NCI-H460 (cell line): Measurements from ENCODE around the gene SPATA22. TPM values are rescaled to one million over a fixed set of nuclear protein-coding genes. Genes with fewer than 3 reads are reported as not detected.
"Not testable (repeated sequence)": the region's sequence is repeated elsewhere in the genome, so short reads cannot be mapped to it uniquely, and the experiment has no call there.

ENCODE experiments used
- DNase-seq: peaks from one replicate; pipeline ENCODE4 v3.0.0-alpha.2; 2016; ENCODE audit warnings: low read depth; ENCODE audit errors: extremely low read depth
- polyA plus RNA-seq: library from polyadenylated mRNA; depleted of rRNA; stranded (reverse); fragments of >200 nt; gene quantifications from 2 replicates; pipeline ENCODE4 v1.2.3, GENCODE V29; 2014; cell fraction: nucleus; rRNA removed
- total RNA-seq: library from RNA; depleted of rRNA; stranded (reverse); fragments of >200 nt; shearing (Covaris generic); gene quantifications from 2 replicates; pipeline ENCODE4 v1.2.3, GENCODE V29; 2014; rRNA removed

The SPATA22 gene, protein sequence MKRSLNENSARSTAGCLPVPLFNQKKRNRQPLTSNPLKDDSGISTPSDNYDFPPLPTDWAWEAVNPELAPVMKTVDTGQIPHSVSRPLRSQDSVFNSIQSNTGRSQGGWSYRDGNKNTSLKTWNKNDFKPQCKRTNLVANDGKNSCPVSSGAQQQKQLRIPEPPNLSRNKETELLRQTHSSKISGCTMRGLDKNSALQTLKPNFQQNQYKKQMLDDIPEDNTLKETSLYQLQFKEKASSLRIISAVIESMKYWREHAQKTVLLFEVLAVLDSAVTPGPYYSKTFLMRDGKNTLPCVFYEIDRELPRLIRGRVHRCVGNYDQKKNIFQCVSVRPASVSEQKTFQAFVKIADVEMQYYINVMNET
- not detected in 2 replicates for total RNA-seq
- not detected in 2 replicates for polyA plus RNA-seq

DNA sequence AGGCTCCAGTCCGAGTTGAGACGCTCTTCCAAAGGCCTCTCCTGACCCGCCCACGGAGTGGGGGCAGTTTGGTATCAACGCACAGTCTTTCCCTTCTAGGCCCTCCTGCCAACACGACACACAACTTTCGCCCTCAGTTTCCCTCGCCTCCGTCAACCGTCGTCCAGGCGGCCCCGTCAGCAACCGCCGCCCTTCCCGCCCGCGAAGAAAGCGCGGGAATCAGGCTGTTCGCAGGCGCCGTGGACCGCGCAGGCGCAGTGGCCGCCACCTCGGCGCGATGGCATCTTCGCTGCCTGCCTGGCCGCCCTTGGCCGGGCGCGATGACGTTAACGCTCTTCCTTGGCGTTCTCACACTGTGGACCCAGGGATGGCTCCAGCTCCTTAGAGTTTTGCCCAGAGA, at the start of gene SPATA22:
Gene SPATA22 (minus strand): TSS at position 221 of the 400 bp plus-strand sequence. CDS start 2,494 bp downstream, outside the sequence.
- DNase-seq, result no peak

DNA sequence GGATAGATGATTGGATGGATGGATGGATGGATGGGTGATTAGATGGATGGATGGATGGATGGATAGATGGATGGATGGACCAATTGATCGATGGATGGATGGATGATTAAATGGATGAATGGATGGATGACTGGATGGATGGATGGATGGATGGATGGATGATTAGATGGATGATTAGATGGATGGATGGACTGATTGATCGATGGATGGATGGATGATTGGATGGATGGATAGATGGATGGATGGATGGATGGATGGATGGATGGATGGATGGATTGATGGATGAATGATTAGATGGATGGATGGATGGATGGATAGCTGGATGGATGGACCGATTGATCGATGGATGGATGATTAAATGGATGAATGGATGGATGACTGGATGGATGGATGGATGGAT, 47.9 kb upstream of the SPATA22 start:
- DNase-seq, result not testable (repeated sequence)

DNA sequence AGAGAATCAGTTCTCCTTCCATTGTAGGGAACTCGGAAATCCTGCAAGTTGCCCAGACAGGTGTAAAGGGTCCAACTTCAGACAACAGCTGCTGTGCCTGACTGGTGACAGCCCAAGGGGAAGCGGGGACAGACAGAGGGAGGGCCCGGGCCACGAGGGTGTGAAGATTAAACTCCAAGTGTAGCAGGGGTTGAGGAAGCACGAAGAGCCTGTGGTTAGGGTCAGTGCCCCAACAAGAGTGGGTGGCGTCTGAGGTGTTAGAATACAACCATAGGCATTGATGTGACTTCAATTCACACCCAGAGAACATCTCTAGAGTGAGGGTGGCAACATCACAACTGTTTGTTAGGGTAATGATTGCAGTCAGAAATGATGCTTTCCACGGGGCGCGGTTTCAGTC, 43.3 kb upstream of the SPATA22 start:
- no peak for DNase-seq

DNA sequence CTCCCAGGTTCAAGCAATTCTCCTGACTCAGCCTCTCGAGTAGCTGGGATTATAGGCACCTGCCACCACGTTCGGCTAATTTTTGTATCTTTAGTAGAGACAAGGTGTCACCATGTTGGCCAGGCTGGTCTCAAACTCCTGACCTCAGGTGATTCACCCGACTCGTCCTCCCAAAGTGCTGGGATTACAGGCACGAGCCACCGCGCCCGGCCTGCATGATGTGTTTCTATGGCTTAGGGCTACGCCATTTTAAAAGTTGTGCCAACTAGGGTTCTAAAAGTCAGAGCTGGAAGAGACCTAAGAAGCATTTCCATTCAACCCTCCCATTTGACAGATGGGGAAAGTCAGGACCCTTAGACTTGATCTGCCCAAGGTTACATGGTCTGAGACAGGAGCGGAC, 42.5 kb upstream of the SPATA22 start:
- not testable (repeated sequence) for DNase-seq

DNA sequence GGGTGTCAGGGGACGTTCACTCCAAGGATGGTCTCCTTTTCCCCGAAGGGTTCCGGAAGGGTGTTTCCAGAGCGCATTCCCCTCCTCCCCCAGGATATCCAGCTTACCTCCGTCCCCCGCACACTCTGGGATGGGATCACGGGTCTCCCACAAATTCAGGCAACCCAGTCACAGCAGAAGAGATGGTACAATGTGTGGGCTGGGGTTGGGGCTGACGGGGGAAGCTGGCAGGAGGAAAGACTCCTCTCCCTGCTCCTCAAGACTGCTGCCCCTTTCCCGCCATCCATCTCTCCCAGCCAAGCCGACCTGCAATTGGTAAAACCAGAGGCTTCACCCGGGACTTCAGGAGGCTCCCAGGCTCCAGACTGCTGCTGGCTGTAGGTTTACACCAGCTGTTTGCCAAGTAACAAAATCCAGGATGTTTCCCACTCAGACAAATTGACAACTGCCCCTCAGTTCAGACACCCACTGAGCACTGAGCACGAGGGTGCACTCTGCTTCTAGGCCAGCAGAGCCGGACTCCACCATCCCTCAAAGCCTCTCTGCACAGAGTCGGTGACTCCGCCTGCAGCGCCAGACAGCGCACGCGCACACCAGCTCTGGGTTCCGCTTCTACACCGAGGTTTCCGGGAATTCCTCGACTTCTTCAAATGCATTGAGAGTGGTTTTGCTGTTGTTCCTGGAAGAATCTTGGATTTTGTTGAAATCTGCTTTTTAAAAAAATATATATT, 41.9 kb upstream of the SPATA22 start:
- DNase-seq, result no peak

DNA sequence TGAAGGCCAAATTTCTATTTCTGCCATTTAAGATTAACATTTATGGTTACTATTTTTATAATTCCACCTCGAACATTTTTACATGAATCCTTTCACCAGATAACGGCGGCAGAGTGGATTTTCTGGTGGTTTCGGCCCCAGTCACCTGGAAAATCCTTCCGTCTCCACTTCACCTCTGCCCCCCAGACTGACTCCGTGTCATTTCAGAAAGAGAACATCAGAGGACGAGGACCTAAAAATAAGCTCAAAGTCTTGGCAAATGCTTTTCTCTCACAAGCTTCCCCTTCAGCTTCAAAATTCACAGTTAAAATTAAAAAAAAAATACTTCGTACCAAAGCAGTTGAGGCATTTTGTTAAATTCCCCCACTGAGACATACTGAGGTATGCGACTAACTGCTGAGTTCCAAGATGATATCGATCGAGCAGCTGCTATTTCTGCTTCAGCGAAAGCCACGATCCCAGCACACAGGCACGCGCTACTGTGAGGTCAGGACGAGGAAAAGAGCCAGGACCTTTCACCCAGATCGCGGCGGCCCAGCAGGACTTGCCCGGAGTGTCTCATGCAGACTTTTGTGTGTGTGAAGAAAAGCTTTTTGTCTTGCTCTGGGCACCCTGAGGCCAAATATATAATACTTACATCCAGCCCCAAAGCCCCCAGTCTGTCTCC, 41.0 kb upstream of the SPATA22 start:
- DNase-seq, result no peak

DNA sequence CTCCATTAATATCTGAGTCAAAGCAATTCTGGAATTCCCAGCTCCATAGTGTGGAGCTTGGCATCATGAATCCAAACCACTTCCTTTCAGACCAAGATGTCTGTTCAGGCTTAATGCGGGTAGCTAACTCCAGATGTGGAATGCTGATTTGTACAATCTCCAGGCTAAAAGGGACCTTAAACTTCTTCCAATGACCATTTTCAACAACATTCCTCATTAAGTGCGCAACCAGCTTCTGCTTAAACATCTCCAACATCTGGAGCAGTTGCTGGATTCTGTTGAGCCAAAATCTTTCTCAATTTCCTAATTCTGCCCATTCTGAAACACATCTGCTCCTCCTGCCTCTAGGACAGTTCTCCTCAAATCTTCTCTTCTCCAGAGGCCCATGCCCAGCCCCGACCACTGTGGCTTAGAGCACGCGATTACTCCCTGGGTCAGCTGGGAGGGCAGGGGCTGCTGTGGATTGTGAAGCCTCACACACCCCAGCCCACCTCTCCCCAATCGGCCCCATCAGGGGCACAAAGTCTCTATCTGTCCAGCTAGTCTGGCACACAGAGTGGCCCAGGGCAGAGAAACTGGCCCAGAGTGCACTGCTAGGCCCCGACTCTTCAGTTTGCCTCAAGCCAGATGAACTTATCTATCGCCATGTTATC, 40.4 kb upstream of the SPATA22 start:
- no peak for DNase-seq

DNA sequence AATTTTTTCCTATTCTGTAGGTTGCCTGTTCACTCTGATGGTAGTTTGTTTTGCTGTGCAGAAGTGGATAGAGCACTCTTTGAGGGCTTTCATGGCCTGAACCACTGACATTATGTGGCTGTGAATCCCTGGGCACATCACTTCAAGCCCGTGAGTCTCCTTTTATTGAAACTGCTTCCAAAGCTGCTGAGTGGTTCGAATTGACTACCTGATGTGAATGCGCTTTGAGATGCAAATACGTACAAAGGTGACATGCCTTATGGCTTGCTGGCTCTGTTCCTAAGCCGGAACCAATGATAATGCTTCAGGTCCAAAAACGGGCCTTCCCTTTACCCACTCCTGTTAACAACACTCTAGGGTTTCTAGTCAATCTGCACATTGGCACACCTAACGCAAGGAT, 38.5 kb upstream of the SPATA22 start:
- no peak for DNase-seq

DNA sequence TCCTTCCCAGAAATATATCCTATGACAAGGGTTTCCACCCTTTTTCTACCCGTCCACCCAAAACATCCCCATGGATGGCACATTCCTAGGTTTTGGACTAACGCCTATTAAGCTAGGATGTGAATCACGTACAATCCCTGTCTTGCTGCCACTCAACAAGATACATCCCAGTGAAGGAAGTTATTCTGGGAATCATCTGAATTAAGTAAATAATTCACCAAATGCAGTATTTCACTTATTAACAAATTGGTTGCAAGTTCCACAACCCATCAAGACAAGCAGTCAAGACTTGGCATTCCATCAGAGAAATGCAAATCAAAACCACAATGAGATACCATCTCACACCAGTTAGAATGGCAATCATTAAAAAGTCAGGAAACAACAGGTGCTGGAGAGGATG, 36.2 kb upstream of the SPATA22 start:
- DNase-seq, result no peak

DNA sequence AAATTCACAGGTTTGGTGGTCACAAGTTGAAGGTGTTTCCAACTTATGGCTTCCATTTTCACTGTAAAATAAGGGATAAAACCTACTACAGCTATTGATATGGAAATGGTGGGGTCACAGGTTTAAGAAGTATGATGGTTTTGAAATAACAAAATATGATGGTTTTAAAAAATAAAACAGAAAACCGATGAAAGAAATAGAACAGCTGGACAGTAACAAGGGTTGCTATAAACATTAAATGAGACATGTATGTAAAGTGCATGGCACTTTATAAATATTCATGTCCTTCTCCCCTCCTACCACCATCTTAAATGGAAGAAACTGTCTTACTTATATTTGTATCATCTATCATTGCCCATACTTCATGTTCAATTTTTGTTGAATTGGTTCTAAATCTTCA, 35.5 kb upstream of the SPATA22 start:
- no peak for DNase-seq

DNA sequence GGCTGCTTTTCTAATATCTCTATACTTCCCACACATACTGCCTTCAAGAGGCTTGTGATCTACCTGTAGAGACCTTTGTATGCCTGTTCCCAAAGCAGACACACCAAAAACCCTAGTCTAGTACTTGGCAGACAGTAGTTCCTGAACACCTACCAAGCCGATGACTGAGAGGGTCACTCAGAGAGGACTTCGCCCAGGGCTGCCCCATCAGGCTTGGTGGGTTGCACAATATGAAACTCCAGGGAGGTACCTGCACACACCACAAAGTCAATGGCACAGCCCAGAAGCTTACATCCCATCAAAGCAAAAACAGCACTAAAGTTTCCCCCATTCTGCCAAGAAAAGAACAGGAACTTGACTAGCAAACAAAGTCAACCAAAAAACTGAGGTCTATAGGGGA, 34.4 kb upstream of the SPATA22 start:
- no peak for DNase-seq

DNA sequence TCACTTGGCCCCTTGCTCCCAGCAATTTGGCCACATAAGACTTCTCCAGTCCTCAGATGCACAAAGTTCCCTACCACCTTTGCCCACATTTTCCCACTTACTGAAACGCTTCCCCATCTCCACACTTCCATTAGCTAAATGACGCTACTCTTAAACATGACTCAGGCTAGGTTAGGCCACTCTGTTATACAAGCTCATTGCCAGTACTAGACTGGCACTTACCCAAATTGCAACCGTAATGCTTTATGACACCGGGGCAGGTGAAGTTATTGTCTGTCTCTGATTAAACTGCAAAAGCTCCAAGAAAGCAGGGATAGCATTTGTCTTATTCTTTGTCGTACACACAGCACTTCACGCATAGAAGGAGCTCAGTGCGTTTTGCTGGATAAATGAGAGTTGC, 33.4 kb upstream of the SPATA22 start:
- no peak for DNase-seq

DNA sequence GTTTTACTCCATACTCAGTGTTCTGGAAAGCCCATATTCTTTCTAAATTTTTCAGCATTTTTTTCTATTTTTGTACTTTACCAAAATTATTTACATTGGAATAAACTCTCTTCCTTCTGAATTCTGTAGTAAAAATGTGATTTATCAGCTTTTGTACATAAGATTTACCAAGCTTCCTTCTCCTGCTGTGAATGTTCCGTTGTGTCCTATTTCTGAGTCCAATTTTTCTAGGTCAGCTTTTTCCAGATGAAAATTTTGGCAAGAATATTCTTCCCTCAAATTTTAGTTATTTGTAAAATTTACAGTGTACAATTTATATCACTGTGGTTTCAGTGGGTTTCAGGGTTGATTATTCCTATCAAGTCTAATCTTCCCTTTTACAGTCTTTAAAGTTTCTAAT, 31.7 kb upstream of the SPATA22 start:
- no peak for DNase-seq

DNA sequence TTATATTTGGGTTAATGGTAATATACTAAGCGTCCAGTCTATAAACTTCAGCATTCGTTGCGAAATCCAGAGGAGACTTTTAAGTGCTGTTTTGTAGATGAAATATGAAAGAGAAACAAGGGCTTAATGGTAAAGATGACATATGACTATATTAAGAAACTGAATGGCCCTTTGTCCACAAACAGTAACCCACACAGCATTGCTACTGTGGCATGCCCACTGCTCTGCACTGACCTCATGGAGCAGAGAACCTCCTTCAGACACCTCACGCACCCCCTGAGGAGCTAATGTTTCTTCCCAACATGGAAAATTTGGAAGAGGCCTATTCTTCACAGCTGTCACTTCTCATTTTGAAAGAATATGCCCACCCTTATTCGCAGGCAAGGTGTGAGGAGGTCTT, 30.8 kb upstream of the SPATA22 start:
- no peak for DNase-seq

DNA sequence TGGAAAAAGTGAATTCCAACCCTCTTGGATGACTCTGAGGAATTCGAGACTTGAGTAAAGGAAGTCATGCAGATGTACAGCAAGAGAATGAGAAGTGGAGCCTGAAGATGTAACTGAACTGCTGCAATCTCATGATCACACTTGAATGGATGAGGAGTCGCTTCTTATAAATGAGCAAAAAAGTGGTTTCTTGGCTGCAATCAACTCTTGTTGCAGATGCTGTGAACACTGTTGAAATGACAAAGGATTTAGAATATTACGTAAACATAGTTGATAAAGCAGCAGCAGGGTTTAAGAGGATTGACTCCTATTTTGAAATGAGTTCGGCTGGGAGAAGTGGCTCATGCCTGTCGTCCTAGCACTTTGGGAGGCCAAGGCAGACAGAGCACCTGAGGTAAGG, 29.7 kb upstream of the SPATA22 start:
- no peak for DNase-seq

DNA sequence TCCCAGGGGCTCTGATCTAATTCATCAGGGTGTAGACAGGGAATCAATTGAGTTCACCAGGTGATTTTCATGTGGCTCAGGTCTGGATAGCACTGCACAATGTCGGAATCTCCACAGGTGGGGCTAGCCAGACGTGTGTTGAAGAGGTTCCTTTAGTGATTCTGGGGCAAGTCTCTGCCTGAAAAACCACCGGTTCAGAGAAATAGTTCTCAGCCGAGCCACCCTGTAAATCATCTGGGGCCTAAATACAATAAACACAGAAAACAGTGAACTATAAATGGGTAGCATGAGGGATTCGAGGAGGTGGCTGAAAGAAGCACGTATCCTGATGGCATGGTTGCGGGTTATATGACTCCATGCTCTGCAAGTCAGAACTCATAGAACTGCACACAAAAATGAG, 25.5 kb upstream of the SPATA22 start:
- no peak for DNase-seq

DNA sequence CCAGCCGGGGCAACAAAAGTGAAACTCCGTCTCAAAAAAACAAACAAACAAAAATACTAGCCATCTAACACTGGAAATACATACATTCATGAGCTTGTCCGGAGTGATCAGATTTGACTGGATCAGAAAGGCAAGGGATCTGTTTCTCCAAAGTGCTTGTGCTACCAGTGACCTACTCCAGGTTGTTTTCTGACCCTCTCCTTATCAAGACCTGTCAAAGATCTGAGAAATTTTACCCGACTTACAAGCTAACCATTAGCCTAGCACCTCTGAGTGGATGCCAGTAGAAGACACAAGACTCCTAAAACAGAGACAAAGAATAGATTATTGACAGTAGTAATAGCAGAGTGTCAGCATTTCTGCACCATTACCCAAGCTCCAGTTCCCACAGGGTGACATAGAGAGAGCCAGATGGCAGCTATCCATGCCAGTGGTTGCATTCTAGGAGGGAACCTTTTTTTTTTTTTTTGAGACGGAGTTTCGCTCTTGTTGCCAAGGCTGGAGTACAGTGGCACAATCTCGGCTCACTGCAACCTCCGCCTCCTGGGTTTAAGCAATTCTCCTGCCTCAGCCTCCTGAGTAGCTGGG, 14.0 kb upstream of the SPATA22 start:
- DNase-seq, result no peak

DNA sequence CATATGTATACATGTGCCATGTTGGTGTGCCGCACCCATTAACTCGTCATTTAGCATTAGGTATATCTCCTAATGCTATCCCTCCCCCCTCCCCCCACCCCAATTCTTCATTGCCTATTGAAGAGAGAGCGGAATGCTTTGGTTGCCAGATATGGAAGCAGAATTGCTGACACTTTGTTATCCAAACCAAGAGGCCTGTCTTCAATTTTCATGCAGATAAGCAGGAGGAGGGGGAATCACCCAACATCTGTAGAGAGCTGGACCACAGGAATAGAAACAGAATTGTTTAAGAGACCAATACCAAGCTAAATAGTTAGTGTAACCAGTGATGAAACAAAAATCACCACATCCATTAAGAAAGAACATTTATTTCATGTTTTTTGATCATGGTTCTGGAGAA, 11.2 kb upstream of the SPATA22 start:
- no peak for DNase-seq

DNA sequence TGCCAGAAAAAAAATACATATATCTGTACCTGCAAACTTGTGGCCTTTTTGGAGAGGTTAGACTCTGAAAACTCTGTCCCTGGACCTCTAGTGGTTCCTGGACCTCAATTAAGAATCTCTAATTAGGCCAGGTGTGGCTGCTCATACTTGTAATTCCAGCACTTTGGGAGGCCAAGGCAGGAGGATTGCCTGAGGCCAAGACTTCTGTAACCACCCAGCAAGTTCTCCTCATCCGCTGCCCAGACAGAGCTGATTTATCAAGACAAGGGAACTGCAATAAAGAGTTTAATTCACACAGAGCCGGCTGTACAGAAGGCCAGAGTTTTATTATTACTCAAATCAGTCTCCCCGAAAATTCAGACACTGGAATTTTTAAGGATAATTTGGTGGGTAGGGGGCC, 8.4 kb upstream of the SPATA22 start:
- DNase-seq, result no peak

DNA sequence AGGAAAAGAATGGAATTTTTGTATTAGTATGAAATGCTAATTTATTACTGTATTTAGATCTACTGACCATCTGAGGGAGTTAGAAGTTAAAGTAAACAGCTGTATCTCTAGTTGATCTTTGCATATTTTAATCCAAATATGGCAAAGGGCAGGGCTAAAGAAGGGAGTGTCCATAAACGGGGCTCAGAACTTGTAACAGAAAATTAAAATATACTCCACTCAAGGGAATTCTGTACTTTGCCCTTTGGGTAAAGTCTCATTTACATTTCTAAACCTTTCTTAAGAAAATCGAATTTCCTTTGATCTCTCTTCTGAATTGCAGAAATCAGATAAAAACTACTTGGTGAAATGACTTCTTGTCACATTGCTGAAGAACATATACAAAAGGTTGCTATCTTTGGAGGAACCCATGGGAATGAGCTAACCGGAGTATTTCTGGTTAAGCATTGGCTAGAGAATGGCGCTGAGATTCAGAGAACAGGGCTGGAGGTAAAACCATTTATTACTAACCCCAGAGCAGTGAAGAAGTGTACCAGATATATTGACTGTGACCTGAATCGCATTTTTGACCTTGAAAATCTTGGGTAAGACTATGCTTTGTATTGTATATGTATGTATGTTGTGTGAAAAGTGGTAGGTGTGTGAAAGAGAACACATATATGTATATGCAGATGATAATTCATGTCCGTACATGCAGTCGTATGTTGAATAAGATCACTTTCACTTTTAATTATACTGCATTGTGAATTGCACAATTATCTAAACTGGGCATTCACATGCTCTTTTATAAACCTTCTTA, 4.4 kb upstream of the SPATA22 start, which contains the start of gene ASPA:
Gene ASPA (plus strand): TSS at position 186 of the 799 bp plus-strand sequence. CDS start 163 bp downstream, at position 349.
- DNase-seq, result no peak
